GM19193 (cell line): ENCODE measurements around the gene INTS13.

Experiments
- POLR2A ChIP-seq: IDR thresholded peaks from 4 replicates; pipeline ENCODE4 v1.6.1; 2011; ENCODE audit not compliant: insufficient read depth, insufficient read length; ENCODE audit errors: extremely low read depth

The INTS13 gene

DNA sequence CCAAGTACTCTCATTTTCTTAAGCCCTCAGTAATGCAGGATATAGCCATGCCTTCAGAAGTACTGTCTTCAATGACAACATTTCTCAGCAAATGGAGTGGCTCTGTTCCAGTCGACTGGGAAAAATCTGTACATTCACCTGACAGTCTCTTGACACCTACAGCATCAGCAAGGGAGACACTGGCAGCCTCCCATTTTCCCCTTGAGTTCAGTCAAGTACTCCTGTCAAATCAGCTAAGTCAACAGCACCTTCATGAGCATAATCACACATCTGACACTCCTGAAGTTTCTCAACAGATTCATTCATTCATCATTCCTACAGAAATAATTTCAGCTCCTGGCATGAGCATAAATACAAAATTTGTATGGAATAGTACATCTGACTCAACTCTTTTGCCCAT, 46.1 kb downstream of the INTS13 start:
- TF ChIP-seq POLR2A = no peak

DNA sequence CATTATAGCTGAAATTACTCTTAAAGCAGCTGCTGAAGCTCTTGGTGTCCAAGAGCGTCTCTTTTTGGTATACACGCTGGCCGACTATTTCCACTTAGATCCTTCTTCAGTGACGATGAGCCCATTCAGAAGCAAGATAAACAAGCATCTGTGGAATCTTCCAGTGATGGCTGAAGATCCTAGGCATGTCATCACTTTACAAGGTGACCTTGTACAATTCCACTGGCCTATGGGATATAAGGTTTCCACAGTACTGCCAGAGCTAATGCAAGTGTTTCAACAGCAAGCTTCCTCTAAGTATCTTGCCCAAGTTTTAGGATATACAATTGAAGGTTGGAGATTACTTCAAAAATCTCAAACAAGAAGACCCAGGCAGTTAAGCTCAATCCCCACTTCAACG, 47.0 kb downstream of the INTS13 start:
- no peak for TF ChIP-seq POLR2A

DNA sequence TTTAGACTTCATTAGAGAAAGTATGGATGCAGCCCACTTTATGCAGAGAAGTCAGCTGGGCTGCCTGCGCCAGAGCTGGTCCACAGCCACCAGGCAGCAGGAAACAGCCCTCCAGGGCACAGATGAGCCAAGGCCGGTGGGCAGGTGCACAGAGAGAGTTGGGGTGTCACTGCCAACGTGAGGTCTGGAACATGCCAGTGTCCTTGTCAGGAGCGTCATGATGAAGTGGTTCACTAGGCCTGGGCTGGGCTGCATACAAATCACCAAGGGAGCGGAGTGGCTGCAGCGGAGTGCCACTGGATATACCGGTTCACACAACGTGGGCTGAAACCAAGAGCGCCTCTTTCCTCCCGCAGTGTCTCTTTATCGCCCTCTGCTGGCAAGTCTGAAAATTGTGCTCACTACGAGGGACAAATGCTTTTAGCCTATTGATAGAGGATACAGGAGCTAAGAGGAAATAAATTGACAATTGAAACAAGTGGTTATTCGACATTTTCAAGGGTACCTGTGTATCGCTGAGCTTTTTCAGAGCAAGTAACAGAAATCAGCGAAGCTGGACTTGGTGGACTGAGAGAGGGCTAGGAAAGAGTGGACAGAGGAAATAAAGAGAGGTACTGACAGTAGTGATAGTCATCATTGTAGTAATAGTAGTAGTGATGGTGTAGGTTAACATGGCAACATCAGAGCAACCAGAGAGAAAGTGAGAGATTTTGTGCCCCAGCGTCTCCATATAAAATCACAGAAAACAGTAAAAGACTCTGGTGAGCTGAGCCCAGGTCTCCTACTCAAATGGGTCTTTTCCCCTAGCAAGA, 52.8 kb downstream of the INTS13 start:
- no peak for TF ChIP-seq POLR2A

DNA sequence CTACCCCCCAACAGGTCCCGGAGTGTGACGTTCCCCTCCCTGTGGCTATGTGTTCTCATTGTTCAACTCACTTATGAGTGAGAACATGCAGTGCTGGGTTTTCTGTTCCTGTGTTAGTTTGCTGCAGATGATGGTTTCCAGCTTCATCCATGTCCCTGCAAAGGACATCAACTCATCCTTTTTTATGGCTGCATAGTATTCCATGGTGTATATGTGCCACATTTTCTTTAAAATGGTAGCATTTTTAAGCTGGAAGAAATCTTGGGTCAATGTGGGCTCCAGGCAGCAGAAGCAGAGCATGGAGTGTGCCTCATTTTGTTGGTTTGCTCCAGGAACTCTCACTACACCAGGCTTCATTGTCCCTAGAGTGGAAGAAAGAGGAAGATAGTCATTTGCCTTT, 57.2 kb downstream of the INTS13 start:
- no peak for TF ChIP-seq POLR2A

DNA sequence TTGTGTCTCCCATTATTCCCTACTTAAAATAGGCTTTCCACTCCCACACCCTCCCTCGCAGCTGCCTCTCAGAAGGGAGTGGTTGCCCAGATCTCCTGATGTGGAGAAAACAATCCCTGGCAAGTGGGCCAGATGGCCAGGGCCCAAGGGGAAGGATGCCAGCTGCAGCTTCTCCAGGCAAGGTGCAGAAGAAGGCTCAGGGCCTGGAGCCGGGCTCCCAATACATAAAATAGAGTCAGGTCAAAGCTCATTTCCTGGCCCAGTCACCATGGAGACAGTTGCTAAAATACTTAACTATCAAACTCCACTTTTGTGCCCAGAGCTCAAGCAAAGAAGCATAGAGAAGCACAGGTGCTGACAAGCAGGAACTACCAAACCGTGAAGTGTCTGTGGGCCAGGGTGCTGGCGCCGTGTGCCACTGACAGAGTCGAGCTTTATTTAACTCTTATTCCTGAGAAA, 59.1 kb downstream of the INTS13 start:
- no peak for TF ChIP-seq POLR2A

DNA sequence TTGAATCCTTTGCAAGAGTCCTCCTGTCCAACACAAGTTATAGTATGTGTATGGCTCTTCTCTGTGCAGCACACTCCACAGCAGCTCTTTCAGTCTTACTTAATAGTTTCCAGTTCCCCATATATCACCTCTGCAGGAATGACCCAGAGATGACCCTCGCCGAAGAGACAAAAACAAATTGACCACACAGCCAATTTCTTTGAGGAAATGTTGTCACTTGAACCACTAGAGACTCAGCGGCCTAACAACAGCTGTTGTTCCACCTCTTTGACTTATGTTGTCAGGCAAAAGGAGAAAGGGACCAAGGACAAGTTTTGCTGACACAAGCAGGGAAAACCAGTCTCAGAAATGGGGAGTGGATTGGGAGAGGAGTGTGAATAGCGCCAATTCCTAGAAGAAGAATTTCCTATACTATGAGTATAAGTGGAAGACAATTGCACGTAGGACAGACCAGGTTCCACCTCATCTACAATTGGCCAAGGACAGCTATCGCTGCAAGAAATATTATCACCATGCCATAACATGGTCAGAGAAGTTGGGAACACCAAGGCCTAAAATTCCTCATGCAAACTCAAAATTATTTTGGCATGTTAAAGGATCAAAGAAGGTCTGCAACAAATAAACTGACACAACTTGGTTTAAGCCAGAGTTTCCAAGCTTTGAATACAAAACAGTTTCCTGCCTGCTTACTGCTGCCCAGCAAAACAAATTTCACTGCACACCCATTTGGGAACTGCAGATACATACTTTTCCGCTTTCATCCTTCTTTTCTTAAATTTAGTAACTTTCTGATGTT, 63.1 kb downstream of the INTS13 start:
- no peak for TF ChIP-seq POLR2A

DNA sequence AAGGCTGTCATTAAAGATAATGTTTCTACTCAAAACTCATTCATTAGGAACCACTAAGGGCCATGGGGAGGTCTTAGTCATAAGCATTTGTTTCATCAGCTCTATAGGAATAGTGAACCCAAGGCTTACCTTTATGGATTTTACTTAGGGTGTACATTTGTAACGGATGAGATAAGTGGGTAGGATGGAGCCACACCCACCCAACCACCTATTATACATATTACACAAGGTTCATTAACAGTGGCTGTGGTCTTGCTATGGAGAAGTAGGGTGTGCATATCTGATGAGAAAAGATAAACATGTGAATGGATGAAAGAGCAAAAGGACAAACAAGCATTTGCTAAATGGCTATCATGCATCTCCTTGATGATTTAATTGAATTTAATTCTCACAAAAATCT, 65.2 kb downstream of the INTS13 start:
- no peak for TF ChIP-seq POLR2A

DNA sequence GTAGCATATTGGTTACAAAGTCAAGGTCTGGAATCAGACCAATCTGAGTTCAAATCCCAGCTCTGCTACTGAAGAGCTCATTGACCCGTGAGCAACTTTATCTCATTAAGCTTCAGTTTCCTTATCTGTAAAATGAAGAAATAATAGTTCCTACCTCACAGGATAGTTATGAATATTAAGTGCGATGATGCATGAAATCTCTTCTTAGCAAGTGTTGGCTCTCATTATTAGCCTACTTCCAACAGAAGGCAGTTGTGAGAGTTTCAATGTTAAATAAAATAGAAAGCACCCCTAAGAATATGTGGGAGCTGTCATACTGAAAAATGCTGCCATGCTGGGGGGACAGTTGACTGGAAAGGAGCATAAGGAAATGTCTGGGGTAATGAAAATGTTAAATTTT, 65.8 kb downstream of the INTS13 start:
- no peak for TF ChIP-seq POLR2A

DNA sequence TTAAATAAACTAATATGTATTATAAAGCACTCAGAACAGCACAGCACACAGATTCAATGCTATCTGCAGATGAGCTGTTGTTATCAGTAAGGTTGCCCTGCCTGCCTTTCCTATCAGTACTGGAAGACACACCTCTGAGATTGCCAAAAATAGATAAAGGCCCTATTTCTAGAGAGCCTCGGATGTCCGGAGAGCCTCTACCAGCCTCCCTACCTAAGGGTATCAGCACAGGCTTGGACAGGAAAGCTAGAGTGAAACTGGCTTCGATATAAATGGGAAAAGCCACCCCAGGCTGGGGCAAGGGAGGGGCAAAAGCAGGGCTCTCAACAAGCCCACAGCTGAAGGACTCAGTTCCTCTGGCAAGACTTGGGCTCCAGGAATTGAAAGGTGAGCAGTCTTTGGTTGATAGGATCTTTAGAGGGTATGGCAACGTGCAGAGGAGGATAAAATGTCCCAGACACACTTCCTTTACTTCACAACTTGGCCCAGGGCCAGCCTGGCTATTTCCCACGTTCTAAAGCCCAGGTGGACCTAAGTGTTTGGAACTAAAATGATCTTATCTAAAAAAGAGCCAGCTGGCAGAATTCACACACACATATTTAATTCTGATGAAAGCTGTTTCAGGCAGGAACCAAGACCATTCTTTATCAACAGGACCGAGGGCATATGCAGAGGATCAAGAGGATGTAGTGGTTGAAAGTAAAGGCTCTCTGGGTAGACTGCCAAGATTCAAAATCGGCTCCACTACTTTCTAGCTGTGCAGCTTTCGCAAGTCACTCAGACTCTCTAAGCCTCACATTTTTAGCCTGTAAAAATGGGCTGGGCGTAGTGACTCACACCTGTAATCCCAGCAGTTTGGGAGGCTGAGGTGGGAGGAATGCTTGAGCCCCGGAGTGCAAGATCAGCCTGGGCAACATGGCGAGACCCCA, 67.0 kb downstream of the INTS13 start:
- no peak for TF ChIP-seq POLR2A

DNA sequence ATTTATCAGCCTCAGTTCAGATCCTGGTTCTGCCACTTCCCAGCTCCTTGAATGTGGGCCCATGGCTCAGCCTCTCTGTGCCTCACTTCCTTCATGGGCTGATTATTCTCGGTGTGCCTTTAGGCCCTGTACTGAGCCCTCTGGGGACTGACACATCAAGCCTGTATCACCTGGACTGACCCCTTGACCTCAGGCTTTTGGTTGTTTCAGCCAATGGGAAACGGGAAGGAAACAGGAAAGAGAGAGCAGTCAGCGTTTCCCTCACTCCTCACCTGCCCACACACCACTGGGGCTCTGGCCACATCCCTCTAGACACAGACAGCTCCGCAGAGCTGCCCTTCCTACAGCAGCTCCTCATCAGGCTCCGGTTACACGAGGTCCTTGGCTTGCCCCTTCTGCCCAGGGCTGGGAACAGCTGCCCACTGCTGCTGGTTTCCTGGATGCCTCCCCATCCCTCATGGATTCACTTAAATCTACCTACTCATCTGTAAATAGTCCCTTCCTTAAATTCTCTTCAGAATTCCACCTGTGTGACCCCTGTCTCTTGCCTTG, 67.8 kb downstream of the INTS13 start:
- no peak for TF ChIP-seq POLR2A

DNA sequence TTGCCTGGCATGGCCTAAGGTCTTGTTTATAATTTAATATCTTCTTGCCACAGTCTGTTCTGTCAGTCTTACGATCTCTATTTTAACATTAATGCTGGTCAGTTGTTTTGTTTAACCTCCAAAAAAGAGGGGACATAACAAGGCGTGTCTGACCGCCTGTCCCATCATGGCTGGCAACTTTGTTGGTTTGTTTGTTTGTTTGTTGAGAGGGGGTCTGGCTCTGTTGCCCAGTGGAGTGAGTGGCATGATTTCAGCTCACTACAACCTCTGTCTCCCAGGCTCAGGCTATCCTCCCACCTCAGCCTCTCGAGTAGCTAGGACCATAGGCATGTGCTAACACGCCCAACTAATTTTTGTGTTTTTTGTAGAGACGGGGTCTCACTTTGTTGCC, 68.7 kb downstream of the INTS13 start:
- no peak for TF ChIP-seq POLR2A

DNA sequence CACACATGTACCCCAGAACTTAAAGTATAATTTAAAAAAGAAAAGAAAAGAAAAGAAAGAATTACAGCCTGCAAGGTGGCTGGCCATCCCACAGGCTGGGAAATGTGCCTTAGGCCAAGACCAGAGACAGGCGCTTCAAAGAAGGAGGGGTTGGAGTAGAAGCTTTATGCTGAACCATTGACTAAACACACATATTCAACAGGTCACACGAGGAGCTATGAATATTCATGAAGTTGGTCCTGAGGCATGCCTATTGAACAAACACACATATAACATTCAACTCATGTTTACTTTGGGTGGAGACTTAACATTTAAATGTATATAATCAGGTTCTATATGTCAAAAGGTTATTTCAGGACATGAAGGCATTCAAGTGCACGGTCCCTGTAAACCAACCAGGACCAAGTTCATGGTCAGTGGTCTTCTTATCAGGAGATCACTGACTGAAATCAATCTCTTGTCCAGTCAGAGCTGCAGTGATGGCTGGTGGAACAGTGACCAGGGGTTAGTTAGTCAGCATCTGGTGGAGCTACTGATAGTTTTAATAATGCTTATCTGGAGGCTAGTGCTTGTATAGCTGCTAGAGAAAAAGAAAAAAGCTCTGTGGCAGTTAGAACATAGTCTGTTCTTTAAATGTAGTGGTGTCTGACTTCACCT, 69.2 kb downstream of the INTS13 start:
- TF ChIP-seq POLR2A = no peak

DNA sequence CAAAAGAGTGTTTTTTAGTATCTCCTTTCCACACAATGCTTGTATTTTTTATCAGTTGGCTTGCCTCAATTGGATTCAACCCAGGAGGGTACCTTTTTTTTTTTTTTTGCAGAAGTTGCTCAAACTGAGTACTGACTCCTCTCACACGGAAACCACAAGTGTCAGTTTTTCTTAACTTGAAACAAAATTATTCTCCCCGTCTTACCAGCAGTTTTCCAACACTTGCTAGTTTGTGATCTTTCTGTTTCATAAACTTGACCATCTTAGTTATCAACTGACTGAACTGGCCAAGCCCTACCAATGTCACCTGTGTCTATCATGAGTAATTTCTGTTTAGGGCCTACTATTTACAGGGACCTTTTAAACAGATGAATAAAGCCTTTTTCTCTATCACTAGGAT, 70.7 kb downstream of the INTS13 start:
- TF ChIP-seq POLR2A = no peak

DNA sequence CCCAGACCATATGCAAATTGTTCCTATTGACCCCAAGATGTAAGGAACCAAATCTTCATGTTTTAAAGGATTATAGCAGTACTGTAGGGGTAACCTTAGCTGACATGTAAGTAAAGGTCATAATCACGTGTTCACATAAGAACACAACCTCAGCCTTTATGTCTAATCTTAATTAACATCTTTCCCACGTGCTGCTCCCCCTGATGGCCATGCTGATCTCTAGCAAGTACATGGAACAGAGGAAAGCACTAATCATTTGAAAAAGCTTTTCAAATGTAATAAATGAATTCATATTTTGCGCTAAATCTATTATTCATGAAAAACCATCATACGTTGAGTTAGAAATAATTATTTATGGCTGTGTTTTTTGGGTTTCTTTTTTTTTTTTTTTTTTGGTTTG, 74.3 kb downstream of the INTS13 start:
- TF ChIP-seq POLR2A = no peak
